GM08714 (cell line): ENCODE data around the gene PTGER1.
"Not testable (repeated sequence)": the region's sequence is repeated elsewhere in the genome, so short reads cannot be mapped to it uniquely, and the experiment has no call there.

Source experiments
- H3K4me3 ChIP-seq: fragments of 200-500 bp; sonication (Bioruptor generic); 2 replicates; pipeline ENCODE4 v1.5.1; 2014; ENCODE audit warnings: mild to moderate bottlenecking, low read length, inconsistent platforms
- ZNF274 ChIP-seq: IDR thresholded peaks from 2 replicates; pipeline ENCODE4 v1.6.1; 2012; ENCODE audit warnings: mild to moderate bottlenecking, low read depth, low read length

The PTGER1 gene

DNA sequence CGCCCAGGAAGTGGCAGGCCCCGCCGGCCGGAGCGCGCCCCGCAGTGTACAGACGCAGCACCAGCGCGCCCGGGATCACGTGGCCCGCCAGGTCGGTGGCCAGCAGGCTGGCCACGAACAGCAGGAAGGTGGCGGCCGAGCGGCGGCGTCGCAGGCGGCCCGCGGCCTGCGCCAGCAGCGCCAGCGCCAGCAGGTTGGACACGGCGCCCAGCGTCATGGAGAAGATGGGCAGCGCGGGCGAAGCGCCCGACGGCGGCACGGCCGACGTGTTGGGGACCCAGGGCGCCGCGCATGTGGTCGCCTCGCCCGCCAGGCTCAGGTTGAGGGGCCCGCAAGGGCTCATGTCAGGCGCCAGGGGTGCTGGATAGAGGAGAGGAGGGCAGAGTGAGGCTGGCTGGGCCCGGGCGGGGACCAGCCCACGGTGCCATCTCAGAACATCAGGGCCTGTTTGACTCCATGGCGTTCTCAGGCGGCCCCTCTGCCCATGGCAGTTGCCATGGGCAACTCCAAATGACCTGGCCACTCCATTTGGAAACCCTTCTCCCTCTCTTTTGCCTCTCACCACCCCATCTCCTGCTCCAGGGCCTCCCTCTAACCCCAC, 1.1 kb downstream of the PTGER1 start:
- H3K4me3 ChIP-seq = no peak overlapping the region
- TF ChIP-seq ZNF274 = no peak

- no peak overlapping the region for H3K4me3 ChIP-seq
- TF ChIP-seq ZNF274 = no peak
Measured at GRCh38 chr19:14473073-14473977, 1.8 kb downstream of the PTGER1 start.

GRCh38 chr19:14472202-14472938, 2.8 kb downstream of the PTGER1 start:
- no peak overlapping the region for H3K4me3 ChIP-seq
- TF ChIP-seq ZNF274 = no peak

DNA sequence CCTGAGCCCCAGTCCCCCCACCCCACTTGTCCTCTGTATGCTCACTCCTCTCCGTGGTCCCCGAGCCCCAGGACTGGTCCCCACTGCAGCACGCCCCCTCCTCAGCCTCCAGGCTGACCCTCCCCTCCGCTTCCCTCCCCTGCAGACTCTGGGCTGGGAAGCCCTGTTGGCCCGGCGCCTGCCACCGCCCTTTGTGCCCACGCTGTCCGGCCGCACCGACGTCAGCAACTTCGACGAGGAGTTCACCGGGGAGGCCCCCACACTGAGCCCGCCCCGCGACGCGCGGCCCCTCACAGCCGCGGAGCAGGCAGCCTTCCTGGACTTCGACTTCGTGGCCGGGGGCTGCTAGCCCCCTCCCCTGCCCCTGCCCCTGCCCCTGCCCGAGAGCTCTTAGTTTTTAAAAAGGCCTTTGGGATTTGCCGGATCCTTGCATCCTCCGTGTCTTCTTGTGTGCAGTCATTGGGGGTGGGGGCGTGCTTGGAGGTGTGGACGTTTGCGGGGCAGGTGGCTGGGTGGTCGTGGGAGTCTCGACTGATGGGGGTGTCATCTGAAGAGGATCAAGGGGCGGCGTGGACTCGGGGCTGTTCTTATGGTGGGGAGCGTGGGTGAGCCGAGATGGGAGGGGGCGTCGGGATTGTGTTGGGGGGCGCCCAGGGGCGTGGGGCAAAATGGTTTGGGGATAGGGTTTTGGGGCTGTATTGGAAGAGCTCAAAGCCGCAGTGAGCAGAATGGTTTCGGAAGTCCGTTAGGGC, 3.5 kb downstream of the PTGER1 start:
- no peak for TF ChIP-seq ZNF274
- H3K4me3 ChIP-seq = no peak overlapping the region

- no peak overlapping the region for H3K4me3 ChIP-seq
- no peak for TF ChIP-seq ZNF274
Measured at GRCh38 chr19:14470031-14470876, 4.9 kb downstream of the PTGER1 start.

DNA sequence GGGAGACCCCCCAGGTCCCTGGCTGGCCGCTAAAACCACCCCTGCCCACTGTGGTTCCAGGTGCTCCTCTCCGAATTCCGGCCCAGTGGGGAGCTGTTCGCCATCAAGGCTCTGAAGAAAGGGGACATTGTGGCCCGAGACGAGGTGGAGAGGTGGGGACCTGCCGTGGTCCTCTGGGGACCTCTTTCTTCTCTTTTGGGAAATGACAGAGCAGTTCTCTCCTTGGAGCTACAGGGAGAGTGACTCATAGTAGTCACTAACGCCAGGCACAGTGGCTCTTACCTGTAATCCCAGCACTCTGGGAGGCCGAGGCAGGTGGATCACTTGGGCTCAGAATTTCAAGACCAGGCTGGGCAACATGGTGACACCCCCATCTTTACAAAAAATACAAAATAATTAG, 7.3 kb downstream of the PTGER1 start:
- no peak for TF ChIP-seq ZNF274
- H3K4me3 ChIP-seq = no peak overlapping the region

DNA sequence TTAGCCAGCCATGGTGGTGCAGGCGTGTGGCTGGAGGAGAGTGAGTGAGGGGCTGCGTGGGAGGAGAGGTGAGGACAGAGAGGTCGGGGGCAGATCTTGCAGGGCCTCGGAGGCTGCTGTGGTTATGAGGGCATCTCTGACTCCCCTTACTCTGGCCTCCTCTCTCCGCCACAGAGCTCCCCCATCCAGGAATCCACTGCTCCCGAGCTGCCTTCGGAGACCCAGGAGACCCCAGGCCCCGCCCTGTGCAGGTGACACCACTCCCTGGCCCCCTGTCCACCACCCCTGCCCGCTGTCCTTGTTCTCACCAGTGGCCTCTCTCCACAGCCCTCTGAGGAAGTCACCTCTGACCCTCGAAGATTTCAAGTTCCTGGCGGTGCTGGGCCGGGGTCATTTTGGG, 7.8 kb downstream of the PTGER1 start:
- TF ChIP-seq ZNF274 = no peak
- H3K4me3 ChIP-seq = no peak overlapping the region

DNA sequence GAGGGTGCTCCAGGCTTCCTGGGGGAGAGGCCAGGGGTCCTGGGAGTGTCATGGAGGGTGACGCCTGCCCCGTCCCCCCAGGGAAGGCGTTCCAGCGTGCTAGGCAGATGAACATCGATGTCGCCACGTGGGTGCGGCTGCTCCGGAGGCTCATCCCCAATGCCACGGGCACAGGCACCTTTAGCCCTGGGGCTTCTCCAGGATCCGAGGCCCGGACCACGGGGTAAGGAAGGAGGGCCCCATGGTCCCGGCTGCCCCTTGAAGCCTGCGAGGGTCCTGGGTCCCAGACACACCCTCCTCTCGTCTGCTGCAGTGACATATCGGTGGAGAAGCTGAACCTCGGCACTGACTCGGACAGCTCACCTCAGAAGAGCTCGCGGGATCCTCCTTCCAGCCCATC, 11.4 kb downstream of the PTGER1 start:
- H3K4me3 ChIP-seq = no peak overlapping the region
- TF ChIP-seq ZNF274 = no peak

GRCh38 chr19:14462401-14462800, 12.8 kb downstream of the PTGER1 start:
- not testable (repeated sequence) for H3K4me3 ChIP-seq

DNA sequence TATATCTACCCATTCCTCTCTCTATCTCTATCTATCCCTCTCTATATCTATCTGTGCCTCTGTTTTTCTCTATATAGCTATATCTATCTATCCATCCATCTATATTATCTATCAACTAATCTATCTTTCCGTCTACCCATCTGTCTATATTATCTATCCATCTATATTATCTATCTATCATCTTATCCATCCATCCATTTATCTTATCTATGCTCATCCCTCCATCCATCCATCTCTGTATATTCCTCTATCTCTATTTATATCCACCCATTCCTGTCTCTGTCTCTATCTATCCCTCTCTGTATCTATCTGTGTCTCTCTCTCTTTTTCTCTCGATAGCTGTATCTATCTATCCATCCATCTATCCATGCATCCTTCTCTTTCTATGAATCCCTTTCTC, 14.2 kb downstream of the PTGER1 start:
- TF ChIP-seq ZNF274 = no peak
- H3K4me3 ChIP-seq = no peak overlapping the region

DNA sequence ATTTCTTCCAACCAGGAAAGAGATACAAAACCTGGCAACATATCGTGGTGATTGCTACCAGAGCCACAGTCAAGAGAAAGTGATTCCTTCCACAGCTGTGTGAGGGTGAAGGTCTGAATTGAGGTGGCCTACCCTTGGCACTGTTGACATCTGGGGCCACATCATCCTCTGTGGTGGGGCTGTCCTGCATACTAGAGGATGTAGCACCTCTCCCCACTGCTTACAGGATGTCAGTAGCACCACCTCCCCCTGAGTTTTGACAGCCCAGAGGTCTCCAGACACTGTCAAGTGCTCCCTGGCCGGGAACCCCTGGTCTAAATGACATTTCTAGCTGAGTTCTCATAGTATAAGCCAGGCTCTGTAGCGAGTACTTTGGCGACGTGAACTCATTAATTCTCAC, 15.5 kb downstream of the PTGER1 start:
- no peak for TF ChIP-seq ZNF274
- no peak overlapping the region for H3K4me3 ChIP-seq

- H3K4me3 ChIP-seq = not testable (repeated sequence)
Measured at GRCh38 chr19:14452303-14452702, 22.9 kb downstream of the PTGER1 start.

DNA sequence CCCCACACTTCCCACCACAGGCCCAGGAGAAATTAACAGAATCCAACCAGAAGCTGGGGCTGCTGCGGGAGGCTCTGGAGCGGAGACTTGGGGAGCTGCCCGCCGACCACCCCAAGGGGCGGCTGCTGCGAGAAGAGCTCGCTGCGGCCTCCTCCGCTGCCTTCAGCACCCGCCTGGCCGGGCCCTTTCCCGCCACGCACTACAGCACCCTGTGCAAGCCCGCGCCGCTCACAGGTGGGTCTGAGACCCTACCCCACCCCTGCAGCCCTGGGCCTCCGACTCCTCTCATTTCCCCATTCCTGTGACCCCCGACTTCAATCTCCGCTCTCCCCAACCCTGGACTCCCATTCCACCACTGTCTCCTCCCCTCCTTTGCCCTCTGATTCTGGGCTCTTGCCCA, 24.3 kb downstream of the PTGER1 start:
- TF ChIP-seq ZNF274 = no peak
- no peak overlapping the region for H3K4me3 ChIP-seq
